ENCODE data around the gene HK1.

The HK1 gene

DNA sequence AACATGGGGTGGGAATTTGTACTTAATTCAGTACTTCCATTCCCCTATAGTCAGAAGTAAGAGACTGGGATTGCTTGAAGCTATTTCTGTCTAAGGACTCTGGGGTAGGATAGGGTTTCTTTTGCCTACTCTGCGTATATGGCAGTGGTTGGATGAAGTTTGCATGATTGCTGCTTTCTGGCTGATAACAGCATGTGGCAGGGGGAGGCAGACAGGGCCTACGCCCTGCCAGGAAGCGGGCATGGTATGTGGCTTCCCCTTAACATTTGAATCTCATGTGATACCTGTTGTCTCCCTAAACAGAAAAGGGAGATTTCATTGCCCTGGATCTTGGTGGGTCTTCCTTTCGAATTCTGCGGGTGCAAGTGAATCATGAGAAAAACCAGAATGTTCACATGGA lies 81.3 kb downstream of the HK1 start:
- H3K36me3 ChIP-seq (ENCODE audit: insufficient read depth, low read length): no peaks in the 10 kb centered on the region; the same call in 1 of the 2 replicates

DNA sequence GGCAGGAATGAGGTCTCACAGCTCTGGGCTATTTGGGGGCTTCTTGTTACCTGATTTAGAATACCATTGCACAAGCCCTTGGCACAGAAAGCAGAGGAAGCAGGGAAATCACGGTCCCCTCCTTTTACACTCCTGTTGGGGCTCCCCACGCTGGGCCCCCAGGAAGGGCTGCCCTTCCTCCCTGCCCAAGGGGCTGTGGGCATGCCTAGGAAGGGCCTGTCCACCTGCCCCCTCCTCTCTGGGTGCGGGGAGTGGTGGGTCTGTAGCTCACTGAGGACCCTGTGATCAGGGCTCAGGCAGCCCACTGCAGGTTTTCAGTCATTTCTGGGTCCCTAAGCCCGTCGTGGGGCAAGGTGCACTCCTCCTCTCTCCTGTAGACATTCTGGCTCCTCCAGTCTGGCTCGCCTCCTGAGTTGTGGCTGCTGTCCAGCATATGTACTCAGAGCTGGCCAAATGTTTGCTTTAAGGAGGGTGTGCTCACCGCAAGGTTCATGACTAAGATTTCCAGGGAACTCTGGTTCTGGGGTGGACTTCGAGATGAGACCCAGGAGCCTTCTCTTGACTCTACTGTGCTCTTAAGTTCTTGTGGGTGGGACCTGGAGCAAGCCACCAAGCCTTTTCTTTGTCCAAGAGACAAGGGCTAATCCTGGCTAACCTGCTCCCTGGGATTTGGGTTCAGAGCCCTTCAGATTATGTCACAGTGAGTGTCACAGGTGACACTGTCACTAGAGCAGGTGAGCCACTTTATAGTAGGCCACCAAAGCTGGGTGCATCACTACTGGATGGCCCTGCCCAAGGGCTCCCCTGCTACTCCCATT lies 82.4 kb downstream of the HK1 start:
- Histone ChIP-seq H3K27me3 (ENCODE audit: insufficient read depth, low read length) (no peaks in the 10 kb centered on the region), H3K36me3 (ENCODE audit: insufficient read depth, low read length) (peaks cover 5% of the 10 kb centered on the region; the same call in 1 of the 2 replicates), H2AFZ (ENCODE audit: low read length, unreplicated experiment) (no peak overlapping the region), H3K4me1 (ENCODE audit: control insufficient read depth, insufficient read depth, low read length, unreplicated experiment) (peaks cover 56% of the 10 kb centered on the region), H3K79me2 (ENCODE audit: control insufficient read depth, insufficient read depth, low read length, unreplicated experiment) (peaks cover 55% of the 10 kb centered on the region), H3K4me3 (ENCODE audit: low read depth, low read length) (peak overlapping the region; percentile 35), H3K27ac (ENCODE audit: low read depth, low read length) (peak overlapping the region; percentile 35; the same call in 1 of the 2 replicates)

More for the DNA sequence above, 81.3 kb downstream of the HK1 start:
- no peak overlapping the region for H2AFZ ChIP-seq (ENCODE audit: low read length, unreplicated experiment)
- H3K4me1 ChIP-seq (ENCODE audit: control insufficient read depth, insufficient read depth, low read length, unreplicated experiment): peaks cover 56% of the 10 kb centered on the region
- H3K4me3 ChIP-seq (ENCODE audit: low read depth, low read length): no peak overlapping the region
- H3K27ac ChIP-seq (ENCODE audit: low read depth, low read length): peak overlapping the region; percentile 48
- H3K27me3 ChIP-seq (ENCODE audit: insufficient read depth, low read length): no peaks in the 10 kb centered on the region
- peaks cover 62% of the 10 kb centered on the region for H3K79me2 ChIP-seq (ENCODE audit: control insufficient read depth, insufficient read depth, low read length, unreplicated experiment)

DNA sequence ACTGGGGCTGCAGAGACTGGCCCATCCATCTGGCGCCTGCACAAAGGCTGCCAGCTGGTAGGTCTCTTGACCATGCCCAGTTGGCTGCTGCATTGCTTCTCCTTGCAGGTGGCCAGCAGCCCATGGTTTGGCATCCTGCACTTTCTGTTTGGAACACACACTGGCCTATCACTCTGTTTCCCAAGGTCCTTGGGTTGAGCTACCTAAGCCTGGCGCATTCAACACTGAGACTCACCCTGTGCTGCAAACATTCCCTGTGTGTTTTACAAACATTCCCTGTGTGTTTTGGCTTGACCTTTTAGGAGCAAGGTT lies 83.0 kb downstream of the HK1 start:
- H3K36me3 ChIP-seq (ENCODE audit: insufficient read depth, low read length): peaks cover 5% of the 10 kb centered on the region; the same call in 1 of the 2 replicates
- no peaks in the 10 kb centered on the region for H3K27me3 ChIP-seq (ENCODE audit: insufficient read depth, low read length)
- no peak overlapping the region for H3K27ac ChIP-seq (ENCODE audit: low read depth, low read length)
- H2AFZ ChIP-seq (ENCODE audit: low read length, unreplicated experiment): no peak overlapping the region
- peaks cover 51% of the 10 kb centered on the region for H3K79me2 ChIP-seq (ENCODE audit: control insufficient read depth, insufficient read depth, low read length, unreplicated experiment)
- H3K4me3 ChIP-seq (ENCODE audit: low read depth, low read length): no peak overlapping the region; the same call in 1 of the 2 replicates
- H3K4me1 ChIP-seq (ENCODE audit: control insufficient read depth, insufficient read depth, low read length, unreplicated experiment): peaks cover 56% of the 10 kb centered on the region

DNA sequence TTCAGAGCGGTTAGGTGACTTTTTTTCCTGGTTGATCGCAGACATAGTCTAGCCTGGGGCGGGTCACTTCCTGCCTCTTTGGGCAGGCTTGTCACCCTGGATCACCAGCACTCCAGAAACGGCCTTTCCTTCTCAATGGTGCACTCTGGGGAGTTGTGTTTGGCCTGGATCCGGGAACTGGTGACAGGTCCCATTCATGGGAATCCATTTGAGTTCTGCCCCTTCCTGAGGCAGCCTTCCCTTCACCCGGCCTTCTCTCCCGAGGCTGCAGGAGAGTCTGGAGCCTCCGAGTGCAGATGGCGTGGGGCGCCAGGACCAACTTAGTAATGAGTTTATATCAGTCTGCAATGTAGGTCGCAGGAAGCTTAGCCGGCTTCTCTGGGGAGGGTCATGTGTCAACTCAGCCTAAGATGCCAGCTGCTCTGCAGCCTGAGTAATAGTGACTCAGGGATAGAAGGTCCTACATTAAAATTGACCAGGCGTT lies 84.2 kb downstream of the HK1 start:
- H3K27ac ChIP-seq (ENCODE audit: low read depth, low read length): peak overlapping the region; percentile 36
- H3K4me3 ChIP-seq (ENCODE audit: low read depth, low read length): peak overlapping the region; percentile 1; the same call in 1 of the 2 replicates
- H3K36me3 ChIP-seq (ENCODE audit: insufficient read depth, low read length): peaks cover 5% of the 10 kb centered on the region
- H3K4me1 ChIP-seq (ENCODE audit: control insufficient read depth, insufficient read depth, low read length, unreplicated experiment): peaks cover 56% of the 10 kb centered on the region
- H2AFZ ChIP-seq (ENCODE audit: low read length, unreplicated experiment): no peak overlapping the region
- H3K27me3 ChIP-seq (ENCODE audit: insufficient read depth, low read length): no peaks in the 10 kb centered on the region
- H3K79me2 ChIP-seq (ENCODE audit: control insufficient read depth, insufficient read depth, low read length, unreplicated experiment): peaks cover 48% of the 10 kb centered on the region

DNA sequence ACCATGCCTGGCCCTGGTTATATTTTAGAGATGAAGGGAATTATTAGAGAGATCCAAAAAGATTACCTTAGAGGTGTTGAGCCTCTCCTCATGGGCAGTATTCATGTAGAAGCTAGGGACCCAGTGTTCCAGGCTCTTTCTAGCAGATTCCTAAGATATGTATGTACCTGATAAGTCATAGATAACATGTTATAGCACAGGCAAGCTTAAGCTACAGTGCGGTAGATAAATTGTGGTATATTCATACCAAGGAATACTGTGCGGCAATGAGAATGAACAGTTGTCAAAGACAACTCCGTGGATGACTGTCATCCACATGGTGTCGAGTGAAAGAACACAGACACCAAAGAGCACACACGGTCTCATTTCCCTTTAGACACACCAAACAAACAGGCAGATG lies 85.4 kb downstream of the HK1 start:
- Histone ChIP-seq H3K4me3 (ENCODE audit: low read depth, low read length) (no peak overlapping the region), H3K79me2 (ENCODE audit: control insufficient read depth, insufficient read depth, low read length, unreplicated experiment) (peaks cover 41% of the 10 kb centered on the region), H3K4me1 (ENCODE audit: control insufficient read depth, insufficient read depth, low read length, unreplicated experiment) (peaks cover 47% of the 10 kb centered on the region), H2AFZ (ENCODE audit: low read length, unreplicated experiment) (no peak overlapping the region), H3K27me3 (ENCODE audit: insufficient read depth, low read length) (no peaks in the 10 kb centered on the region), H3K36me3 (ENCODE audit: insufficient read depth, low read length) (peaks cover 8% of the 10 kb centered on the region), H3K27ac (ENCODE audit: low read depth, low read length) (peak overlapping the region; percentile 36; the same call in 1 of the 2 replicates)

DNA sequence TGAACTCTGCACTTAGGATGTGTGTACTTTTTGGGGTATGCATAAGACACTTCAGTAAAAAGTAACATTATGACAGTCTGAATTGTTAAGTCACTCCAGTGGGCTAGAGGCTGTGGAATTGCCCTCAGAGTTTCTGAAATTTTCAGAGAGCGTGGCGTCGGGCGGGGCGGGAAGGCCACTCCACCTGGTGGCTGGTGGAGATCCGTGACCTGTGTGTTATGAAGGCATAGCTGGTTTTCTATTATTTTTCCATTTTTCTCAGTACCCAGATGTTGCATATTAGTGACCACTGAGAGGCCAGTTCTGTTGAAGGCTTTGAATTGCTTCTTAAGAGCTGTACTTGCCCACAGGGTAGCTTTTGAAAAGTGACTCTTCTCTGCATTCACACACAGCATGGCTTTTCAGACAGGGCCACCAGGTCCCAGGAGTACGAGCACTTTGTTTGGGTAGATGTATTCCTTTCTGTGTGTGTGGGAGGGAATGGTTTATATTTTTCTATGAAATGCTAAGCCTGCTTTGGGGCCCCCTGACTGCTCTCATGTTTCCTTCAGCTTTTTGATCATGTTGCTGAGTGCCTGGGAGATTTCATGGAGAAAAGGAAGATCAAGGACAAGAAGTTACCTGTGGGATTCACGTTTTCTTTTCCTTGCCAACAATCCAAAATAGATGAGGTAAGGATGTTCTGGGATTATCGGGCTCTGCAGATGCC lies 86.1 kb downstream of the HK1 start:
- no peak overlapping the region for H3K4me3 ChIP-seq (ENCODE audit: low read depth, low read length)
- peaks cover 40% of the 10 kb centered on the region for H3K4me1 ChIP-seq (ENCODE audit: control insufficient read depth, insufficient read depth, low read length, unreplicated experiment)
- H3K79me2 ChIP-seq (ENCODE audit: control insufficient read depth, insufficient read depth, low read length, unreplicated experiment): peaks cover 41% of the 10 kb centered on the region
- peaks cover 15% of the 10 kb centered on the region for H3K36me3 ChIP-seq (ENCODE audit: insufficient read depth, low read length)
- H3K27ac ChIP-seq (ENCODE audit: low read depth, low read length): no peak overlapping the region
- no peaks in the 10 kb centered on the region for H3K27me3 ChIP-seq (ENCODE audit: insufficient read depth, low read length)
- H2AFZ ChIP-seq (ENCODE audit: low read length, unreplicated experiment): no peak overlapping the region

DNA sequence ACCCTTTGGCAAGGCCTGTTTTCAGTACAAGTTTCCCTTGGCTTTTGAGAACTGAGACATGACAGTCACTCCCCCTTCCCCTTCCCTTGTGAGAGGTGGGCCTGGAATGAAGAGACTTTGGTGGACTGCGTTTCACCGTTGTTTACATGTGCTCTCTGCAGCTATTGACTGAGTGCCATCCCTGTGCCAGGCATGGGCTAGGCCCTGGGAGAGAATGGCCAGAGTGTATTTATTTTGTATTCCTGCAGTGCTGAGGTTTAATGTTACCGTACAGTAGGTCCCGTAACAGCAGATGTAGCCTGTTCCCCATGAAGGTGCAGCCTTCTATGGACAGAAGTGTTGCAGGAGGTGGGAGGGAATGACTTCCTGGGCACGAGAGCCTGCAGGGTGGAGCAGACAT lies 88.4 kb downstream of the HK1 start:
- no peak overlapping the region for H3K4me3 ChIP-seq (ENCODE audit: low read depth, low read length)
- no peaks in the 10 kb centered on the region for H3K27me3 ChIP-seq (ENCODE audit: insufficient read depth, low read length)
- peaks cover 25% of the 10 kb centered on the region for H3K79me2 ChIP-seq (ENCODE audit: control insufficient read depth, insufficient read depth, low read length, unreplicated experiment)
- H2AFZ ChIP-seq (ENCODE audit: low read length, unreplicated experiment): no peak overlapping the region
- H3K27ac ChIP-seq (ENCODE audit: low read depth, low read length): no peak overlapping the region
- H3K4me1 ChIP-seq (ENCODE audit: control insufficient read depth, insufficient read depth, low read length, unreplicated experiment): peaks cover 22% of the 10 kb centered on the region
- H3K36me3 ChIP-seq (ENCODE audit: insufficient read depth, low read length): peaks cover 33% of the 10 kb centered on the region

DNA sequence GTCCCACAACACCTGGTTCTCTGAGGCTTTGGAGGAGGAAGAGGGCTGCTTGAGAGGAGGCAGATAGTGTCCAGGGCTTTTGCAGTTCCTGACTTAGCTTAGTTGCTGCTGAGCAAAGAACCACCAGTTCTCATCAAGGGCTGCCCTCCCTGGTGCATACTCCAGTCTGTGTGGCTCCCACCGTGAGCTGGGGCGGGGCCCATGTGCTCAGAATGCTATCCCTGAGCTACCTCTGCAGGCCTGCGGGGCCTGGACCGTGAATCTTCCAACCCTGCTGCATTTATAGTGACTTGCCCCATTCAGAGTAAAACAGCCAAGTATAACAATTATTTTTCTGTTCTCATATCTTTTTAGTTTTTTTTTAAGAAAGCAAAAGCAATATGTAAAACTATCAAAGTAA lies 89.2 kb downstream of the HK1 start:
- peaks cover 33% of the 10 kb centered on the region for H3K36me3 ChIP-seq (ENCODE audit: insufficient read depth, low read length)
- H3K4me1 ChIP-seq (ENCODE audit: control insufficient read depth, insufficient read depth, low read length, unreplicated experiment): peaks cover 22% of the 10 kb centered on the region

DNA sequence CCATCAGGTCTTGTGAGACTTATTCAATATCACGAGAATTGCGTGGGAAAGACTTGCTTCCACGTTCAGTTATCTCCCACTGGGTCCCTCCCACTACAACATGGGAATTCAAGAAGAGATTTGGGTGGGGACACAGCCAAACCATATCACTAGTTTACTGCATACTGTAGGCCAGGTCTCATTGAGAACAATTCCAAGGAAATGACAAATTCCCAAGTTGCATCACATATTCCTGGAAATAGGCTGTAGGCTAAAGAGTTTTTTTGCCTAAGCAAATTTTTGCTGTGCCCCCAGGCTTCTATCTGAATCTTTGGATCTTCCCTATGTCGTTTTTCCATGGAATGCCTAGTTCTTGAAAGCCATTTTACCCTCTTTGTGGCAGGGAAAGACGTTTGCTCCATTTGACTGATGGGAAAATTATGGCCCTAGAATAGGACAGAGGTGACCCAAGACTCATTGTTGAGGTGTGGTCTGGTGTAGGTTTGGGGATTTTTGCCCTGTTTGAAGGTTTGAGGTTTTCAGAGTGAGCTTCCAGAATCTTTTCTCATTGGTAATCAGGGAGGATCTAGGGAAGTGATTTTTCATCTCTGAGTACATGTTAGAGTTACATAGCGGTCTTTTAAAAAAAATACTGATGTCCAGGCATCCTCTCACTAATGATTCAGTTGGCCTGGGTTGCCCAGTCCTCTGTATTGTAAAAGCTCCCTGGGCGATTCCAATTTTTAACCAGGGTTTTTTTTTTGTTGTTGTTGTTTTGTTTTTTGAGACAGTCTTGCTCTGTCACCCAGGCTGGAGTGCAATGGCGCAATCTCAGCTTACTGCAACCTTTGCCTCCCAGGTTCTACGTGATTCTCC lies 94.1 kb downstream of the HK1 start:
- Histone ChIP-seq H3K4me1 (ENCODE audit: control insufficient read depth, insufficient read depth, low read length, unreplicated experiment) (peaks cover 14% of the 10 kb centered on the region), H3K36me3 (ENCODE audit: insufficient read depth, low read length) (peaks cover 28% of the 10 kb centered on the region), H3K27ac (ENCODE audit: low read depth, low read length) (peak overlapping the region; percentile 64), H3K4me3 (ENCODE audit: low read depth, low read length) (no peak overlapping the region), H3K27me3 (ENCODE audit: insufficient read depth, low read length) (no peaks in the 10 kb centered on the region), H2AFZ (ENCODE audit: low read length, unreplicated experiment) (no peak overlapping the region), H3K79me2 (ENCODE audit: control insufficient read depth, insufficient read depth, low read length, unreplicated experiment) (peaks cover 6% of the 10 kb centered on the region)

More for the DNA sequence above, 89.2 kb downstream of the HK1 start:
- H2AFZ ChIP-seq (ENCODE audit: low read length, unreplicated experiment): no peak overlapping the region
- no peak overlapping the region for H3K27ac ChIP-seq (ENCODE audit: low read depth, low read length)
- no peak overlapping the region for H3K4me3 ChIP-seq (ENCODE audit: low read depth, low read length)
- H3K79me2 ChIP-seq (ENCODE audit: control insufficient read depth, insufficient read depth, low read length, unreplicated experiment): peaks cover 25% of the 10 kb centered on the region
- H3K27me3 ChIP-seq (ENCODE audit: insufficient read depth, low read length): no peaks in the 10 kb centered on the region

DNA sequence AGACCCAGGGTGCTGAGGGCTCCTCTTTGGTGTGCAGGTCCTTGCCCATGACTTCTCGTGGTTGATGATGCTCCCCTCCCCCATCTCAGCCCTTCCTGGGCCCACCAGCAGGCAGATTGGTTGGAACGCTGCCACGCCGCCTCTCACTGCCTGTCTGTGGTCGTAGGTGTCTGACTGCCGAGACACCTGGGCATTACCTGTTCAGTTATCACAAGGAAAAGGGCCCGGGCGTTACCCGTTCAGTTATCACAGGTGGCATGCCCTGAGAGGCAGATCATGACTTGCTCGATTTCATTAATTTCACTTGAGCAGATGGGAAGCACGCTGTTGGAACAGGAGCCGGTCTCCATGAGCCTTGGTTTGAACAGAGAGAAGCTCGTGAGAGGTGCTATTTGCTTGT lies 95.9 kb downstream of the HK1 start:
- Histone ChIP-seq H2AFZ (ENCODE audit: low read length, unreplicated experiment) (no peak overlapping the region), H3K27ac (ENCODE audit: low read depth, low read length) (no peak overlapping the region), H3K36me3 (ENCODE audit: insufficient read depth, low read length) (peaks cover 20% of the 10 kb centered on the region), H3K4me3 (ENCODE audit: low read depth, low read length) (no peak overlapping the region), H3K27me3 (ENCODE audit: insufficient read depth, low read length) (no peaks in the 10 kb centered on the region), H3K79me2 (ENCODE audit: control insufficient read depth, insufficient read depth, low read length, unreplicated experiment) (peaks cover 6% of the 10 kb centered on the region), H3K4me1 (ENCODE audit: control insufficient read depth, insufficient read depth, low read length, unreplicated experiment) (peaks cover 14% of the 10 kb centered on the region)
